ENCODE results near the gene DYRK1A.

Gene DYRK1A

DNA sequence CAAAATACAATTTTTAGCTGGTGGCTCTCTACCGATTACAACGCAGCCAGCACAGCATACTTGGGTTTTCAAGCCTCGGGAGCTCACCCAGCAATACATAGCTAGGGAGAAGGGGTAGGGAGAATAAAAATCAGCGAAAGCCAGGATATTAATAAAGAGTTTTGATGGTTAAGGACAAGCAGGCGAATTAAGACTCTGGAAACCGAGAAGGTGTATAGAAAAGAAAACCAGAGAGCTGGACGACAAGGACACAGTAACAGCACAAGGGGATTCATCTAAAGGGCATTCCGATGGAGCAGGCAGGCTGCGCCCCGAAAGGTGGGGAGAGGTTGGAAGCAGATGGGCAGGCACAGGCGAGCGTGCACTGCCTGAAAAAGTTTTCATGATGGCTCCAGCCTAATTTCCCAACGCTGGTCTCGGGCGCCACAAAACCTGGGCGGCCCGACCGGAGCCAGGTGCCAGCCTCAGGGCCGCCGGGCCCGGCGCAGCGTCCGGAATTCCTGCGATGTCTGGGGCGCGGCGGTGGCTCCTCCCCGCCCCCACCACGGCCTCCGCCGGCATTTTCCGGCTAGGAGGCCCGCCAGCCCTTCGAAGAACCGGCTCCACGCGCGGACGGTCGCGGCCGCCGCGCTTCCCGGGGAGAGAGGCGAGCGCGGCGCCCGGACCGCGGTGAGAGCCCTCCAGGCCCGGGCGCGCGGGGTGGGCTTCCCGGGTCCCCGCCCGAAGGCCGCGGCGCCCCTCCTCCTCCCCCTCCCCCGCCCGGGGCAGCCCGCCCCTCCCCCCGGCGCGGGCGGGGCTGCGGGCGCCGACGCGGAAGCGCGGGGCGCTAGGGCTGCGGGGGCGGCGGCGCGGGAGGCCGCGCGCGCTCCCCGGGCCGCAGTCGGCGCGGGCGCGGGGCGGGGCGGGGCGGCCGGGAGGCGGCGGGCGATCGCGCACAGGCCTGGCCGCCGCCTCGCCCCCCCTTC, 774 bp upstream of the DYRK1A start:
- peak in 1 of 2 donors; percentile 31 for DNase-seq (ENCODE audit: low read depth in 2 of 2, low spot score in 1 of 2)

DNA sequence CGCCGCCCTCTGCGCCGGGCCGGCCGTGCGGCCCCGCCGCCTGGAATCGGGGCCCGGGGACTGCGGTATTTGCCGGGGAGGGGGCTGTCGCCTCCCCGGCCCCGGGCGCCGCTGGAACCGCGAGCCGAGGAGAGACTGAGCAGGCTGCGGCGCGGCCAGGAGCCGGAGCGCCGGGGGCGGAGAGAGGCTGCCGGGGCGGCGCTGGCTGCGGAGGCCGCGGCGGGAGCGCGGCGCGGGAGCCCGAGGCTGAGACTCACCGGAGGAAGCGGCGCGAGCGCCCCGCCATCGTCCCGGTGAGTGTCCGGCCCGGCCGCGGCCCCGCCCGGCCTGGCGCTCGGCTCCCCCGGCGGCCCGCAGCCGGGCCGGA, 746 bp downstream of the DYRK1A start:
- no peak for DNase-seq (ENCODE audit: low read depth in 2 of 2, low spot score in 1 of 2)

DNA sequence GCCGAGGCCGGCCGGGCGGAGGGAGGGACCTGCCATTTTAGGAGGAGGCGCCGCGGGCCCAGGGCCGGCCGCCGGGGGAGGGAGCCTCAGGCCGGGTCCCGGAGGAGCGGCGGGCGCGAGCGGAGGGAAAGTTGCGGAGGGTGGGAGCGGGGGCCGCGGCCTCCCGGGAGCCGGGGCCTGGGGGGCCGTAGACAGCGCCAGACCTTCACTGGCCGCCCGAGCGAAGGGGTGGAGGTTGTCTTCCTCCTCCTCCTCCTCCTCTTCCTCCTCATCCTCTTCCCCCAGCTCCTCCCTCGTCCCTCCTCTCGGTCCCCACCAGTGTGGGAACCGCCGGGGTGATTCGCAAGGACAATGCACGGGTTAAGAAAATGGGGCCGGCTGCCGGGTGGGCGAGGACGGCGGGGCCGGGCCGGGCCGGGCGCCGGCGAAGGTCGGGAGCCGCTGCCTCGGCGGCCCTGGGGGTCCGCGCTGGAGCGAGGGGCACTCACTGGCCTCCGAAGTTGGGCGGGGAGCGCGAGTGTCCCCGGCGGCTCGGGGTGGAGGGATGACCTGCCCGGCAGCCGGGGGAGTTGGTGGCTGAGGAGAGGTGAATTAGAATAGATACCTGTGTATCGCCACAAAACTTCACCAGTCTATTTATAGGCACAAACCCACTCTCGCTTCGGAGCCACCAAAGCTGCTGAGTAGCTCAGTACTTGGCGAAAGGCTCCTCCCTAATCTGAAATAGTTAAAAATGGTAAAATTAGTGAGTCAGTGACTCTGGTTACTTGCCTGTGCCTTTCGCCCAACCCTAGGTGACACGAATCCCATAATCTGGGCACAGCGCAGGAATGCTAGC, 1.3 kb downstream of the DYRK1A start:
- DNase-seq (ENCODE audit: low read depth in 2 of 2, low spot score in 1 of 2) = no peak

DNA sequence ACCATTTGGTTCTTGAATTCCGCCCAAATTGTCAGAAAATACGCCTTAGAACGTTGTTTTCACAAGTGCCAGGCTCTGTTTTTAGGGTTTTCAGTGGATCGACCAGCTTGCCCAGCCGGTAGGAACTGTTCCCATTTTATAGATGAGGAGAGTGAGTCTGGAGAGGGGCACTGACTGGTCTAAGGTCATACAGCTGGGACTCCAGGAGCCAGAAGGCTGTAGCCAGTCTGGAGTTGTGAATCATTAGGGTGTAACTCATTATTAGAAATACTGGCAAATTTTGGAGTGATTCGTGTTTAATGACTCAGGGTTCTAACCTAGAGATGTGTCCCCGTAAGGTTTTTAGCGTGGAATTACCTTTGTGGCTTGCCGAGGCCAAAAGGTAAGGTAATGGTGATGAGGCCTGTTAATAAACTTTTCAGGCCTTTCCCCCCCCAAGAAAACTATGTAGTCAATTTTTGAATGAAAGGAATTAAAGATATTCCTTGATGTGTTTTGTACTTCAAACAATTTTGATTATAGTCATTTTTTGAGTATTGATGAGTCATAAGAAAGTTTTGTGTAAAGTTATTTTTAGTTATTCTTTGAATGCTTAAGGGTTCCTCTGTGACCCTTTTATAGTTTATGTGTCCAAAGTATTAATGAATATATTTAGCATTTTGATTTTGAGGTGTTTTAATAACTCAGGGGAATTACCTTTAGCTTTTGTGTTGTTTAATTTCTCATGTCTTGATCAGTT, 2.1 kb downstream of the DYRK1A start:
- no peak for DNase-seq (ENCODE audit: low read depth in 2 of 2, low spot score in 1 of 2)

DNA sequence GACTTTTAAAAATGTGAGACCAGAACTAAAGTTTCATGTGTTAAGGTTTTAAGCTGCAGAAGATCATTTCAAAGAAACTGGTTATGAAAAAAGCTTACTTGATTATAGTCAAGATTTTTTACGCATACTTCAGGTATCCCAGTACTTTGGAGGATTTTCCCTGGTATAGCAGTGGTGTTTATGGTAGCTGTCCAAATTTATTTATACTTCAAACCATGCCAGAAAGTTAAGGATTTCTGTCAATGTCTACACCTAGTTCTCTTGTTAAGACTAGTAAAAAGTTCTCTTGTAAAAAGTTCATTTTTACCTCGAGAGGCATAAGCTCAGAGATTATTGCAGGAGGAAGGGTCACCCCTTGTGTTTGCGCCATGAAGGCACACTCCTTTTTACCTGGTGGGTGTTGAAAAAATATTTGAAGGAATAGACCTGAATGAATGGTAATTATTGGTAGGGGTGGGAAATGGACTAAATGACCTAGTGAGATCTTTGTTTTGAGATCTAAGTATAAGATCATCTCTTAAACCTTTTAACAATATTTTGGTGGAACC, 2.8 kb downstream of the DYRK1A start:
- DNase-seq (ENCODE audit: low read depth in 2 of 2, low spot score in 1 of 2) = no peak

DNA sequence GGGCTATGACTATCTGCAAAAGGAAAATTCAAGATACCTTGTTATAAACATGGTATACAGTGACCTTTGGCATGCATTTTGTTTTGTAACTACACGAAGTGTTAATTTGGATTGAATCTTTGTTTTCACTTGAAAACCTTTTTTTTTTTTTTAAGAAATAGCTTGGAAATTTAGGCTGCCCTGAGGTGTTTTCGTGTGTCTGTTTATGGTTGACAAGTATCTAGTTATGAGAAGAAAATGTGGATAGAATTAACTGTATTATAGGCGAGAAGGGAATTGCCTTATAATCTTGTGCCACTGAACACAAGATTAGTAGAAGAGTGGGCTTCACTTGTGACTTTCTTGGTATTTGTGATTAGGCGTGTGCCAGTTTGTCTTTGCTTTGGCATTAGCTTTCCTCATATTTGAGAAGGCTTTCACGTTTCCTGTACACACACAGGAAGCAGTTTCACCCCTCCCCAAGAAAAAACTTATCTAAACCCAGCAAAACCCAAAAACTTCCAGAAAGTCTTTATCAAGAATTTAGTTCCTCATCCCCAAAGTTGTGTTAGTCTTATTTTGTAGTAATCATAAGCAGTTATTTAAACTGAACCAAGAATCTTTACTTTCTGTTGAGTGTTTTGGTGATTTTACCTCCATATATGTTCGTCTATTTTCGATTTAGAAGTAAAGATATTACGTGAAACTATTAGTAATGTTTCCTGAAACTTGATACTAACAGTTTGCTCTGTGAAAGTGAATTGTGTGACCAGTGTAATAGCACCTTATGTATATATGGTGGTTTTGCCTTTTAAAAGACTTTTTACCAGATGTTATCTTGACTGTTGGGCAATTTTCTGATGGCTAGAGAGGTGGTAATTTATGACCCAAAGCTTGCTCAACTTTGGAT, 3.8 kb downstream of the DYRK1A start:
- no peak for DNase-seq (ENCODE audit: low read depth in 2 of 2, low spot score in 1 of 2)

DNA sequence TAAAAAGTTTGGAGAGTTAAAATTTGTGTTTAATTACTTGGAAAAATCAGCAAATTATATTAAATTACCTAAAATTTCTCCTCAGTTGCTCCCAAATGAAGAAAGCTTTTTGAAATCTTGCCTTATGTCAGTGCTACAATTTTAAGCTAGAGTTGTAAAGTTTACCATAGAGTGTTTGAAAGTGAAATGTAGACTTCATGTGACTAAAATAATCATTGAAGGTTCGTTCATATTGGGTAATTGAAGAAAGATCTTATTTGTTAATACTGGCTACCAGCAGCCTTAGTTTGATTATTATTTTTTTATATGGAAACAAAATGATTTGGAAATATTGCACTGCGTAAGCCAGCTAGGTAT, 4.4 kb downstream of the DYRK1A start:
- no peak for DNase-seq (ENCODE audit: low read depth in 2 of 2, low spot score in 1 of 2)

DNA sequence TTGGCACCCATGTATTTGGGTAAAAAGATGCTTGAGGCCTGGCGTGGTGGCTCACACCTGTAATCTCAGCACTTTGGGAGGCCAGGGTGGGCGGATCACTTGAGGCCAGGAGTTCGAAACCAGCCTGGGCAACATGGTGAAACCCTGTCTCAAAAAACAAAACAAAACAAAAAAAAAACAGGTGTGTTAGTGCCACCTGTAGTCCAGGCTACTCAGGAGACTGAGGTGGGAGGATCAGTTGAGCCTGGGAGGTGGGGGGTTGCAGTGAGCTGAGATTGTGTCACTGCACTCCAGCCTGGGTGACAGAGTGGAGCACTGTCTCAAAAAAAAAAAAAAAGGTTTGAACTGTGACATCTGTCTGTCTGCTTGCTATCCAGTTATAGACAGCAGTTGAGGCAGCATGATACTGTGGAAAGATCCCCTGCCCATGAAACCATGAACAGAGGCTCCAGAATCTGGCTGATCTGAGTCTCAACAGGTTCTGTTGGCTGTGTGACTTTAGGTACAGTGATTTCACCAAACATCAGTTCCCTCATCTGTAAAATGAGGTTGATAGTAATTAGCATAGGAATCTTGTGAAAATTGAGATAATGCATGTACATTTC, 5.7 kb downstream of the DYRK1A start:
- DNase-seq (ENCODE audit: low read depth in 2 of 2, low spot score in 1 of 2) = no peak

DNA sequence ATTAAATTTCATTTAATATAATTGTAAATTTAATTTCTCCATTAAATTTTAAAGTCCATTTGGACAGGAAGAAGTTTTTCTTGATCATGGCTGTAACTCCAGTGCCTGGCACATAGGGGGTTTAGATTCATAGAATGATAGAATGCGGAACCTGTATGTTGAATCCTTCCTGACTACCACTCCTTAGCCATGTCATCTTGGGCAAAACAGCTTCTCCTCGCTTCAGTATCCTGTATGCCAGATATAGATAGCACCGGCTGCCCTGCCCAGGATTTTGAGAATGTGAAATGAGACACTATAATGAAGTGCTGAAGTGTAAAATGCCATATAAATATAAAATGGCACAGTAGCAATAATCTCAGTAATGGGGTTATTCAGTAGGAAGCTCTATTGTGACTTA, 6.4 kb downstream of the DYRK1A start:
- no peak for DNase-seq (ENCODE audit: low read depth in 2 of 2, low spot score in 1 of 2)

DNA sequence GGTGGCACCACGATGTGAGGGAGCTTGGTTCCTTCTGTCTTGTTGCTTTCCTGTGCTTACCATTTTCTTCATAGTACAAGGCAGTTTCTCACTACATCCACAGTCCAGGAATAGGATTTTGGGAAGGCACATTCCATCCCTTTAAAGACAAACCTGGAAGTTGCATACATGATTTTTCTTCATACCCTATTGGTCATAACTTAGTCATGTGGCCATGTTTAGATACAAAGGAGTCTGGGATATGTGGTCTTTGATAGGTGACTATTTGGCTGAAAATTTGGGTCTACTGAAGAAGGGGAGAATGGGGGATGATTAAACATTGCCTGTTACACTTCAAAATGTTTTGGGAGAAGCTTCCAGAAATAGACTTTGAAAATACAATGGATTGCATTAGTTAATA, 7.0 kb downstream of the DYRK1A start:
- DNase-seq (ENCODE audit: low read depth in 2 of 2, low spot score in 1 of 2) = no peak

DNA sequence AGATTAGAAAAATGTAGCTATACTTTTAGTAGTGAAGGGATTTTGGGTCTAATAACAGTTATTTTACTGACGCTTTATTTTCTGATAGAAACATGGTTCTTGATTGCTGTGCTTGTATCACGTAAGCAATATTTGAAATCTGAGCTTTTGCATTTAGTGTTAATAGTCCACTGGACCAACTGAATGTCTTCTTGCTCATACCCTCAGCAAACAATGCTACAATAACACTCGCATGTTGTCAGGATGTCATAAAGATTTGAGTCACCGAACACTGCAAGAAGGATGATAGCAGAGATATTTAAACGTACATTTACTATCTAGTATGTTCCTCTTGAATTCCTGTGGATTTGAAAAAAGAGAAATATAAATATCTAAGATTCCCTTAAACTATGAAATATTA, 7.5 kb downstream of the DYRK1A start:
- no peak for DNase-seq (ENCODE audit: low read depth in 2 of 2, low spot score in 1 of 2)

DNA sequence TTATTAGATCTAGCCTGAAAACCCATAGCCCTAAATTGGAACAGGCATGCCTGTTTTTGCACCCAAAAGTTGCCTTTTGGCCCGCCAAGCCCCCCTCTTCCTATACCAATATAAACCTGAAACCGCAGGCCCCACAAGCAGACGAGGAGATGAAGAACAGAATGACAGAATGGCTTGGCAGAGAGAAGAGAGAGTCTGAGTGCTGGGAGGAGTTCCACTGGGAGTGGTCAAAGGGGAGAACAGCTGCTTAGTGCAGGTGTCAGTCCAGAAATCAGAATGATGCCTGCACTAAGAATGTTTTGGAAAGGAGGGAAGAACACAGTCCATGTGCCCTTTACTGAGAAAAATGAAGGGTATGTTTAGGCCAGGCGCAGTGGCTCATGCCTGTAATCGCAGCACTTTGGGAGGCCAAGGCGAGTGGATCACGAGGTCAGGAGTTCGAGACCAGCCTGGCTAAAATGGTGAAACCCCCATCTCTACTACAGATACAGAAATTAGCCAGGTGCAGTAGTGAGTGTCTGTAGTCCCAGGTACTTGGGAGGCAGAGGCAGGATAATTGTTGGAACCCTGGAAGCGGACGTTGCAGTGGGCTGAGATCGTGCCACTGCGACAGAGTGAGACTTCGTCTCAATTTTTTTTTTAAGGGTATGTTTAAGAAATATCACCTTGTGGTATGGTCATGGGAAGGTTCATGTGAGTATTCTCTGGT, 9.4 kb downstream of the DYRK1A start:
- no peak for DNase-seq (ENCODE audit: low read depth in 2 of 2, low spot score in 1 of 2)

DNA sequence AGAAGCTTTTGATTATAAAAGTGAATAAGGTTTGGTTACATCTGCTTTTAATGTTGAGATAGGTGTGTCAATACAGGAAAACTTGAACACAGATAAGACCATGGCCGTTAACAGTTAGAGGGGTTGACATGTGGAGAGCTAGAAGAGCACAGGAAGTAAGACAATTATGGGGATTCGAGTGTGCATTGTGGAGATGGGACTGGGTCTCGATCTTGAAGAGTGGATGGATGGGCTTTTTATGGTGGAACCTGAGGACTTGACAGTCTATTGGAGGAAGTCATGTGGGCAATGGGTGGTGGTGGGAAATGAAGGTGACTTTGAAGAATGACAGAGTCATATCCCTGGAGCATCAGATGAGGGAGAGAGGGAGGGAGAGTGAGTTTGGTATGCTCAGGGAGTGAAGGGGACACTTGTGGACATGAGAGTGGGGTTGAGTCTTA, 12.1 kb downstream of the DYRK1A start:
- no peak for DNase-seq (ENCODE audit: low read depth in 2 of 2, low spot score in 1 of 2)

DNA sequence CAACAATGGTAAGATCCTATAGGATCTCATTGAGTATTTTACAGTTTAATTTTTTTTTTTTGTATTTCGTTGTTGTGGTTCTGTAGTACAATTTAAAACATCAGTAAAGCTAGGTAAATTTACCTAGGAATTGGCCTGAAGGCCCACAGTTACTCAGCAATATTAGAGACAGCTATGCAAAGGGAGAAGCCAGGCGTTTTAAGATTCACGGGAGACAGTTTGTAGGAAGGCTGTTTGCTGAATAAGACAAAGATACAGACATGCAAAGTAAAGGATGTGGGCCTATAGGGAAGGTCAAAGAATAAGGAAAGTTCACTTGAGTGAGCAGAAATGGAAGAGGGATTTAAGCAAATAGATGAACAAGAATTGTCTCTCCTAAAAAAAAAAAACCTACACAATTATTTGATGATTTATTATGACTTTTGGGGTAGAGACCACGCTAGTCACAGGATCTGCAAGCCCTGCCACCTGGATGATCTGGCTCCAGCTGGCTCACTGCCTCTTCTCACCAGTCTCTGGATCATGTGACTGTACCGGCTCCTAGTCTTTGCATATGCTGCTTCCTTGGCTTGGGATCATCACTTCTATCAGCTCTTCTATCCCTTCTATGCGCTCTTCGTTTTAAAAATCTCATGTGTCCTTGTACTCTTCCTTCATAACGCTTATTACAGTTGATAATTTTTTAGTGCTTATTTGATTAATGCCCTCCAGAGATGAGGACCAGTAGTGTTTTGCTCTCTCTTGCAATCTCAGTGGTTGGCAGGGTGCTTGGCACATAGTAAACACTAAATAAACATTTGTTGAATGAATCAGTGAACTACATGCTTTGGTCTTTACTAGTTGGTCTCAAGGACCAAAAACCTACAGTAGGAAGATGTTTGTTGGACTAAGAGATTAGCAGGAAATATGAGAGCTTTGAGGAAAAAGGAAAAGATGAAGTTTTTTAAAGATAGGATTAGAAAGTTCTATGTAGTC, 14.1 kb downstream of the DYRK1A start:
- no peak for DNase-seq (ENCODE audit: low read depth in 2 of 2, low spot score in 1 of 2)

DNA sequence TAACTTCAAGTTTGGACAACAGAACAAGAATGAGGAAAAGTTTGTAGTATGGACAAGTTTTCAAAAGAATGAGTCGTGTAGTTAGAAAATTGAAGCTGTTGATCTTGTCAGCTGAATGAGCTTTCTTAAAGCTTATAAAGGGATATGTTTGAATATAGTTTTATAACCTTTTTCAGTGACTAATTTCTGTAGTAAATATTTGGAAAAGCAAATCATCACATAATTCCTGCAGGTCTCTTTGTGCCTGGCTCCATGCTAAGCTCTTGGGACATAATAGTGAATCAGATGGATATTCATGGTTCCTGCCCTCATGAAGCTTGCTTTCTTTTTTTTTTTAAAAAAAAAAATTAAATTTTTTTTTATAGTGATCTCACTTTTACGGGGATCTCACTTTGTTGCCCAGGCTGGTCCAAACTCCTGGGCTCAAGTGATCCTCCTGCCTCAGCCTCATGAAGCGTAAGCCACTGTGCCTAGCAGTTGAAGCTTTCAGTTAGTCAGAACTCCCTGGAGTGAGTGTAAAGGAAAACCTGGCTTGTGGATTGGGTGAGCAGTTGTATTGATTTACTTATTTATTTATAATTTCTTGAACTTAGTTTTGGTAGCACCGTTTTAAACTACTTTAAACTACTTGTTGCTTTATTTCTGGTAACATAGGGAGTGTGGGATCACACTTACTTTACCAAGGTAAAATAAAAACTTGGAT, 15.5 kb downstream of the DYRK1A start:
- DNase-seq (ENCODE audit: low read depth in 2 of 2, low spot score in 1 of 2) = no peak

DNA sequence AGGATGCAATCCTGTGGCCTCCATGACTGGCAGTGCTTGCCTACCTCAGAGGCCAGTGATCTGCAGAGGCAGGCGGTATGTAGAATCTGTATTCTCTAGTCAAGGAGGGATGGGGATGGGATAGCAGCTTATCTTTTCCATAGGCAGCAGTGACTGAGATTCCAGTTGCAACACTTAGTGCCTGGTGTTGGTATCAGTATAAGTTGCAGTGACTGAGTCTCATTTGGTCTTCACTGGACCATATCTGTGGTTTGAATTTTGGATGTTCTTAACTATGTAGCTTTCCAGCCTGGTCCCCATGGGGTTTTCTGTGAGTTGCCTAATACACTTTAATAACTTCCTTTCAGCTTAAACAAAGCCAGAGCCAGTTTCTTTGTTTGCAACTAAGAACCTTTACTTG, 16.5 kb downstream of the DYRK1A start:
- no peak for DNase-seq (ENCODE audit: low read depth in 2 of 2, low spot score in 1 of 2)

DNA sequence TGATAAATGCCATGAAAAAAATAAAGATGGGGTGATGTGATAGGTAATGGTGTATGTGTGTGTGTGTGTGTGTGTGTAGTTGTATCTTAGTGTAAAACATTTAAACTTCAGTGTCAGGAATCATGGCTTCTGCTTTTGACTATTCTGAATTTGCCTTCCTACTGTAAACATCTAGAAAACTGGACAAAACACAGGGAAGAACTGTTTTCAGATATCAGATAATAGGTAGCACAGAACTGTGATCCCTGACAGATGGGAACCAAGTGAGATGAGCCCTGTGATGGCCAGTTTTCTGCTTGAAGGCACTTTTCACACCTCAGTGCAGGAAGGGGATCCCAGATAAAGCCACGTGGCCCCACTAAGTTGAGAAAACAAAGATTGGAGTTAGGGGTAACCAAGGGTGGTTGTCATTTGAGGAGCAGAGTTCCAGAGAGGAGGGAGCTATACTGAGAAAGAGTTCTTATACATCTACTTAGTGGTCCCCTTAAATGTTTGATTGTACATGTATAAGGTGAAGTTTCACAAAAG, 17.3 kb downstream of the DYRK1A start:
- DNase-seq (ENCODE audit: low read depth in 2 of 2, low spot score in 1 of 2) = no peak
